GM04503 (cell line): ENCODE measurements around the gene ITGB2.
A peak's percentile ranks its signal among the peaks of the same experiment; 100 is the strongest.
"Not testable (repeated sequence)": the region's sequence is repeated elsewhere in the genome, so short reads cannot be mapped to it uniquely, and the experiment has no call there.

Experiments
- DNase-seq: peaks from one replicate; pipeline ENCODE4 v3.0.0-alpha.2; 2012; ENCODE audit warnings: low read depth

The ITGB2 gene

GRCh38 chr21:44926331-44927101, 5.8 kb upstream of the ITGB2 start:
- no peak for DNase-seq

GRCh38 chr21:44925378-44925755, 4.7 kb upstream of the ITGB2 start:
- DNase-seq, result no peak

- DNase-seq, result peak; percentile 66
These were observed 4.1 kb upstream of the ITGB2 start for GRCh38 chr21:44924606-44925377.

GRCh38 chr21:44923480-44924084, 2.9 kb upstream of the ITGB2 start:
- no peak for DNase-seq

- DNase-seq, result no peak
These were observed 1.2 kb upstream of the ITGB2 start for GRCh38 chr21:44921928-44922327.

- no peak for DNase-seq
These were observed 596 bp downstream of the ITGB2 start for GRCh38 chr21:44919913-44920693.

GRCh38 chr21:44919111-44919912, 1.4 kb downstream of the ITGB2 start:
- no peak for DNase-seq

GRCh38 chr21:44918581-44919033, 2.1 kb downstream of the ITGB2 start:
- DNase-seq, result no peak

- DNase-seq, result no peak
These were observed 2.6 kb downstream of the ITGB2 start for GRCh38 chr21:44918107-44918470.

- DNase-seq, result no peak
These were observed 3.1 kb downstream of the ITGB2 start for GRCh38 chr21:44917446-44918106.

GRCh38 chr21:44916965-44917364, 3.7 kb downstream of the ITGB2 start:
- no peak for DNase-seq

- no peak for DNase-seq
These were observed 6.4 kb downstream of the ITGB2 start for GRCh38 chr21:44914176-44914874.

- no peak for DNase-seq
These were observed 7.1 kb downstream of the ITGB2 start for GRCh38 chr21:44913425-44914175.

- DNase-seq, result not testable (repeated sequence)
These were observed 7.9 kb downstream of the ITGB2 start for GRCh38 chr21:44912506-44913412.

- DNase-seq, result no peak
These were observed 8.6 kb downstream of the ITGB2 start for GRCh38 chr21:44912158-44912473.

GRCh38 chr21:44911384-44912157, 9.1 kb downstream of the ITGB2 start:
- DNase-seq, result no peak

- DNase-seq, result no peak
These were observed 9.7 kb downstream of the ITGB2 start for GRCh38 chr21:44911068-44911383.
